Activated CD4-positive, alpha-beta T cell treated with anti-CD3 and anti-CD28 coated beads for 48 hours (primary cell): ENCODE measurements around the gene LDHD.

Experiments used
- DNase-seq: peaks from one replicate; pipeline ENCODE4 v3.0.0-alpha.2; 2020

Gene LDHD

DNA sequence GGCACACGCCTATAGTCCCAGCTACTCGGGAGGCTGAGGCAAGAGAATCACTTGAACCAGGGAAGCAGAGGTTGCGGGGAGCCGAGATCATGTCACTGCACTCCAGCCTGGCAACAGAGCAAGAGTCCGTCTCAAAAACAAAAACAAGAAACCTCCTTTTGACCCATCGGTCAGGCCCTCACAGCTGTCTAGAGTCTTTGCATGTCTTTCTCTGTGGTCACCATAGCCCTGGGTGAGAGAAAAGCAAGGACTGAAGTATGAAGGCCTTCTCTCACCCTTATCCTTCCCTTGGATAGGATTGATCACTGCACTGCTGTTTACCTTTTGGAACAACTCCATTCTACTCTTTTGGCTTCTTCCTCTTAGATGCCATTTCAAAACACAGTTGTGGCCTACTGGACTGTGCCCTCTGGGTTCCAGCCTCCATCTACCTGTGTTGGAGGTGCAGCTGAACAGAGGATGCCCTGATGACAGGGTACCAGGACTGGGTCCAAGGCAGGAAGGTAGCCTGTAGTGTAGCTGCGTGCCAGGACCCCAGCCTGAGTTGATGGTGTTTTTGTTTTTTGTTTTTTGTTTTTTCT lies 37.1 kb downstream of the LDHD start:
- no peak for DNase-seq

DNA sequence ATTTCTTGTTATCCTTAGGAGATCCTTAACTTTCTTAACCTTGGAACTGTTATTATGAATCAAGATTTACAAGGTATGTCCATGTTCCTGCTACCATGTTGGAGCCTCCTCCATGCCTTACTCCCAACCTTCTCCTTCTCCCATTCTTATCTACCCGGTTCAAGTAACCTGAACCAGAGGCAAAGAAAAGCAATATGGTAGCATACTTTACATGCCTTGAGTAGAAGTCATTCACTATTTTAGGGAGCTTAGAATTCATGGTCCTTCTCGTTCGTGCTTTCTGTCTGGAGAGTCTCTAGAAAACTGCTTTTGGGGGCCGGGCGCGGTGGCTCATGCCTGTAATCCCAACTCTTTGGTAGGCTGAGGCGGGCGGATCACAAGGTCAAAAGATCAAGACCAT lies 37.7 kb downstream of the LDHD start:
- no peak for DNase-seq

DNA sequence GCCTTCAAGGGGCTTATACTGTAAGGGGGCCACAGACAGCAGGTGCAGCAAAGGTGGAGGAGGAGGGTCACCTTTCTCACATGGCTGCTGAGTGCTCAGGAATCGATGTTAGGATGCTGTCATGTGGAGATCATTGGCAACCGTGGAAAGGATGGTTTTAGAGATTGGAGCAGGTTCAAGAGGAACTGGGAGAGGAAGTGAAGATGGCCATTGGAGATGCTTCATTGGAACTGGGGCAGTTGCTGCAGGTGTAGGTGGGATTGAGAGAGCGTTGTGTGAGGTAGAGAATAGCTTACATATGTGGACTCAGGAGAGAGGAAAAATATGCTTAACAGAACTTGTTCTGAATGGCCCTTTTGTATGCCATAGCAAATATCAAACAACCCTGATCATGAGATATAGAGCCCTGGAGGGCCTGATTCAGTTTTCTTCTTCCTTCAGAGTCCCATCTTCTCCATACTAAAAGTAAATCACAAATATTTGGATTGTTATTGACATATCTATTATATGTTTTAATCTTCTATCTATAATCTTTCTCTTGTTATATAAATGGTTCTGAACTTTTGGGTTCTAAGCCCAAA lies 40.8 kb downstream of the LDHD start:
- no peak for DNase-seq

DNA sequence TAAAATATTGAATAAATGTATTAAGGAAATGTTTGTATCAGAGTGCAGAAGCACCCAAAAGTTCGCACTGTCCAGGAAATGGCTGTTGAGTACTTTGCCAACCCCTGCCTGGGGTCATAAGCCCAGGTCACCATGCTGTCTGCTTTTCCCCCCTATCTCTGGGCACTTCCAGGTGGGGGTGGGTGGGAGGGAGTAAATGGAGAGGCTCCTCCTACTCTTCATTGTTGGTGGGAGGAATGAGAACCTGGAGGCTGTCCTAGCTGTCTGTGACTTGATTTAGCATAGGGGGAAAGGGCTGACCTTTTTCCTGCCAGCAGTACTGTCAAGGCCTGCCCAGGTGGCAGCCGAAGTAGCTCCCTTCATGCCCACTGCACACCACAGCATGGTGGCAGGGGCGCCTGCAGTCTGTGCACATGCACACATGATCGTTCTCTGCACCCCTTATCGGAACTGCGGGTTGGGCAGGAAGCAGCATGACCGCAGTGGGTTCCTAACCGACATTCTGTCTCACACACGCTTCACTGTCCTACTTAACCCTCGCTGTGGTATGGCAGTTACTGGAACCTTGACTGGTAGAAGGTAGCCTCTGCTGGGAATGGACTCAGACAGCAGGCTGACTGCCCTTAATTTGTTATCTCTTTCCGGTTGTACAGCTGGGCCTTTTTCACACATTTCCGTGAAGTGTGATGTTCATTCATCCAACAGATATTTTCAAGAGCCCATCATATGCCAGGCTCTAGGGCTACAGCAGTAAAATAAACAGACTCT lies 41.5 kb downstream of the LDHD start:
- DNase-seq = peak; percentile 83

DNA sequence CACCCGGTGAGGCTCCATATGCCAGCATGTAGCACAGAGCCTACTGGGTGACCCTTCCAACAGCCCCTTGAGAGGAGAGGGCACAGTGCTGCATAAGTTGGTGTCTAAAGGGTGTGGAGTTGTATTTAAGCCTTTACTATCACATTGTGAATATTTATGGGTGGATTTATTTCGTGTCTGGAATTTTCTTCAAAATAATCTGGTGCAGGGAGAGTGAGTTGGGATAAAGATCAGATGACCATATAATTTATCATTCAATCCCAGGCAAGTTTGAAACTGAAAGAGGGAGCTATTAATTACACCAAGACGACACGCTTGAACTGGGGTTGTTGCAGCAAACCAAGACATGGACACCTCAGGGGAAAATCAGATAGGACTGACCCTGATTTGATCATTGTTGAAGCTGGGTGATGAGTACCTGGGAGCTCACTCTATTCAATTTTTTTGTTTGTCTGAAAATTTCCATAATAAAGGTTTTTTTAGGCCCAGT lies 42.2 kb downstream of the LDHD start:
- DNase-seq = no peak

DNA sequence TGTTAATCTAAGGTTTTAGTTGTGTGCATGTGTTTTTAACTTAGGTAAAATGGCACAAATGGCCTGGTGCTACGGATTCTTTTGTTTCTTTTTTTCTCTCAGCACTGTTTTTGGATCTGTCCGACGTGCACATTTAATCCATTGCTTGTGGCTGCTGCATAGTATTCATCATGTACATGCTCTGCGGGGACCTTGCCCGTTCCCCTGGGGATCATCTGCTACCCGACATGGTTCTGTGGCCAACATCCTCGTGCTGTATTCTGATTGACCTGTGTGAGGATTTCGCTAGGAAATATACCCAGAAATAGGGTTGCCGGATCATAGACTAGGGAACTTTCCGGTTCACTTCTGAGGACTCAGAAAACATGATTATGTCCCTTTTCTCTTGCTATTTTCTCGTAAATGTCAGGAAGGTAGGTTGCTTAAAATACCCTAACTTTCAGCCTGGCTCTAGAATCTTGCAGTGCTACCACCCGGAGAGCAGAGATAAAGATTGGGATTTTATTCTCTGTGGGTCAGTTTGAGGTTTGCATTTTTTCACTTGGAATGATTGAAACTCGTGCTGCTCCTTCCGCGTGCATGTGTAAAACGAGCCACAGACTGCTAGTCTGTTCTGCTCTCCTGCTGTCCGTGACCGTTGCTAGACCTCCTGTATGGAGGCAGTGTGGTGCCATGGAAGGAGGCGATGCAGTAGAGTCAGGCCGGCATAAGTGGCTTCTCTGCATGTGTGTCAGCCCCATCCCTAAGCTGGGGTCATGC lies 42.9 kb downstream of the LDHD start:
- DNase-seq = no peak

DNA sequence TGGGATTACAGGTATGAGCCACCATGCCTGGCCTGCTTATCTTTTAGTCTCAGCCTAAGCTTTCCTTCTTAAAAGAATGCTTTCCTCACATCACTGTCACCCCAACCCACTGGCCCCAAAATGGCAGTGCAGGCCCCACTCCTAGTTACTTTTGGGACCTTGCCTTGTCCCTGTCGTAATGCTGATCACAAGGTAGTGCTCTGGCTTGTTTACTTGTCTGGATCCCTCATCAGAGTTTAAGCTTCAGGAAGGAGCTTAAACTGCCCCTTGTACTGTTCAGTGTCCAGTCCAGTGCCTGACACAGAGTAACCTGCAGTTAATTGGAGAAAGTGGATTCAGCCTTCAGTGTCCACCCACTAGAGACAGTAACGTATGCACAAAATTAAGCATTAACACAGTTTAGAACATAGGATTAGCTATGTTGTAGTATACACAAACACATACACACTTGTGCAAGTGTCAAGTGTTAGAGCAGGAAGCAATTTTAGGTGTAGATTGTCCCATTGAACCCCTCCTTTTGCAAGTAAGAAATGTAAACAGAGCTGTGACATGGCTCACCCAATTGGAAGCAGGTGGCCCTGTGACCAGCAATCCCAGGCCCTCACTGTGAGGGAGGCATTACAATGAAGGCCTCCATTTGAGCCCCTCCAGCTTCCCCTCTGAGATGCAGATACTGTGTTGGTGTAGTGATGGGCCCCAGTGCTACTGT lies 44.2 kb downstream of the LDHD start:
- no peak for DNase-seq

DNA sequence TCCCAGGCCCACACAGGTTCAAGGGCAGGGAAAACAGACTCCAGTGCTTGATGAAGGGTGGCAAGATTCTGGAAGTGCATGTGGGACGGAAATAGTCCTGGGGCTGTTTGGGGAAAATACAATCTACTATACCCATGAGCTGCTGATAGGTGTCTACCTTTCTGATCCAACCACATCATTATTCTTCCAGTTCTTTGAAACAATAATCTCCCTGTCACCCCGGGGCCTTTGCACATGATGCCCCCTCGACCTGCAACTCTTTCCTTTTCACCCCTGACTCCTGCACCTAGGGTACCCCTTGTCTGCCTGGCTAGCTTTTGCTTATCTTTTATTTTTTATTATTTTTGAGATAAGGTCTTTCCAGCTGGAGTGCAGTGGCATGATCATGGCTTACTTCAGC lies 45.0 kb downstream of the LDHD start:
- DNase-seq = no peak

DNA sequence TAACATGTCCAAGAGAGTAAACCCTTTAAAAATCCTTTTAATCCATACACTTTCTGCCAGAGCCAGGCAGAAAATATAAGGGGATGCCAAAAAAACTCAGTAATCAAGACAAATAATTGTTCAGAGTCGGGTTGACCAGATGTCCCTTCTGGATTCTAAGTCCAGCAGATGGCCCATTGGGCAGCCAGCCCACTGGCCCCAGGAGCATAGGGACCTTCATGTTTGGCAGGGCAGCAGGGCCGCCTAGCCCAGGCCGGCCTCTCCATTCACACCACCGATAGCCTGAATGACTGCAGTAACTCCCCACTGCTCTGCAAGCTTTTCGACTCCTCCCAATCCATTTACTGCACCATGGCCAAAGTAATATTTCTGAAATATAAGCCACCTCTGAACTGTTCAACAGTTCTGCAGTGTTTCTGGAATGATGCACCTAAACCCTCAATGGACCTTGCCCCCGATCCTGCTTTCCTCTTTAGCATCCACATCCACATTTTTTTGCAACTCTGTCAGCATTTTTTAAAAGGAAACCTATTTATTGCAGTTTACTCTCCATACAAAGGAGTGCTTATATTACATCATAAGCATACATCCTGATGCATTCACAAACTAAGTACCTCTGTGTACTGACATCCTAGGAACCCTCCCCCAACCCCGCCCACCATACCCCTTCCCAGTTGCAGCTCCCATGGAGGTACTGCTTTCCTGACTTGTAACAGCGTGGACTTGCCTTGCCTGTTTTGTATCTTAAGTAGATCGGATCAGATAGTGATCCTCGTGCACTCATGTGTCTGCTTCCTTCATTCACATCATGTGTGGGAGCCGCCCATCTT lies 46.4 kb downstream of the LDHD start:
- DNase-seq = no peak

DNA sequence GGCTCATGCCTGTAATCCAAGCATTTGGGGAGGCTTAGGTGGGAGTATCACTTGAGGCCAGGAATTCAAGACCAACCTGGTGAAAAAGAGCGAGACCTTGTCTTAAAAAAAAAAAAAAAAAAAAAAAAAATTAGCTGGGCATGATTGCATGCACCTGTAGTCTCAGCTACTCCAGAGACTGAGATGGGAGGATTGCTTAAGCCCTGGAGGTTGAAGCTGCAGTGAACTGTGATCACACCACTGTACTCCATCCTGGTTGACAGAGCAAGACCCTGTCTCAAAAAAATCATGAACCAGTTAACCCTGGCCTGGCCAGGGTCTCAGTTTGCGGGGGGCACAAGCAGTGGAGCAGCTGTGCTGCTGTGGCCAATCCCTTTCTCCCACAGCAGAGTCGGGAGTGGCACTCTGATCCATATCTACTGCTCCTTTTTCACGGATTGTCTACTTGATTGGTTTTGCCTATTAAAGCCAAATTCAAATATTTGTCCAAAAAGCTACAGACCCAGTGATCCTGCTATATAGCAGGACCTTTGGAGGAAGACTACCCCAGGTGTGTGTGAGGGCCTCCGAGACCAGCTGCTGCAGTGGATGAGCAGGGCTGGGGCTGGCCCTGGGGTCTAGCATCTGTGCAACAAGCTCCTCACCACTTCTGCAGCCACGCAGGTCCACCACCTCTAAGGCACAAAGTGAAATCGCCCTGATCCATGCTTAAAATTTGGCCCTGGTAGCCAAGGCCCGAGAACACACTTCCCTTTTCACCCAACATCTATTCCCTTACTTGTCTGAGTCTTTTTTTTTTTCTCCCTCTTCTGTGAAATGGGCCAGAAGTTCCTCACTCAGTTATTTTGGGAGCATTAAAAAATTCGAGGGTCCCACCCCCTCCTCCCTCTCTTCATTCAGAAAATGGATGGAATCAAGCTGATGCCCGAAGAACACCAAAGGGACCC lies 48.2 kb downstream of the LDHD start:
- DNase-seq = no peak

DNA sequence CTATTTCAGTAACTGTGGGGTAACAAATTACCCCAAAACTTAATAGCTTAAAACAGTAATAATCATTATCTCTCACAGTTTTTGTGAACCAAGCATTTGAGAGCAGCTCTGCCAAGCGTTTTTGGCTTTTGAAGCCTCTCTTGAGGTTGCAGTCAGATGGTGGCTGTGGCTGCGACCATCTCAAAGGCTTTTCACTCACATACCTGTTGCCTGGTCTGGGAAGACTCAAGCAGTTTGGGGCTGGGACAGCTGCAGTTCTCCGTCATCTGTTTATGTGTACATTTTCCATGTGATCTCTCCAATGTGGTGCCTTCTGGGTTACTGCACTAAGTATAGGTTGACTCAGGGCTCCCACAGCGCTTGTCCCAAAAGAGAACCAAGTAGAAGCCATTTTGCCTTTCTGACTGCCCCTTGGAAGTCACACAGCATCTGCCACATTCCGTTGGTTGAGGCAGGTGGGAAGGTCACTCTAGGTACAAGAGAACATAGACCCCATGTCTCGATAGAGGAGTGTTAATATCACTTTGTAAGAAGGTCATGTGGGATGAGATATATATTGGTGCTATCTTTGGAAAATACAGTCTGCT lies 49.6 kb downstream of the LDHD start:
- no peak for DNase-seq

DNA sequence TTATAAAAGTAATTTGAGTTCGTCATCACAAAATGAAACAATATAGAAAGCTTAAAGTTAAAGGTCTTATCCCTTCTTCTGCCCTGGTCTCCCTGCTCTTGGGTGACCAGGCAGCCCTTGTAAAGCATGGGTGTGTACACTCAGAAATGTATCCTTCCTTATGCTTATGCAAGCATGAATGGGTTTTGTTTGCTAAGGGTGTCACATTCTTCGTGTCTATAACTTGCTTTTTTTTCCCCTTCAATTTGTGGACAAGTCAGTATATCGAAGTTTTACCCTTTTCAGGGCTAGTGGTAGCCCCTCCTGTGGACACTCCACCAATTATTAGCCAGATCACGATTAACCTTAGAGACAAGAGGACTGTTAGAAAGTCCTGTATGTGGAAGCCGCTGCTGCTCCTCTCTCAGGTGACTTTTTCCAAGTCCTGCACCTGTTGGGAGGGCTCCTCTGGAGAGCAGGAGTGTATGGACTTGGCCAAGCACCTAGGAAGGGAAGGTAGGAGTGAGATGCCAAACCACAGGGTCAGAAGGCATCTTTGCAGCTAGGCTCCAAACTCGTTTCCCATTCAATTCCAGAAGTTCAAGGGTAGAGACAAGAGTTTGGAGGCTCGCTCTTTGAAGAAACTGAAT lies 50.9 kb downstream of the LDHD start:
- DNase-seq = no peak

DNA sequence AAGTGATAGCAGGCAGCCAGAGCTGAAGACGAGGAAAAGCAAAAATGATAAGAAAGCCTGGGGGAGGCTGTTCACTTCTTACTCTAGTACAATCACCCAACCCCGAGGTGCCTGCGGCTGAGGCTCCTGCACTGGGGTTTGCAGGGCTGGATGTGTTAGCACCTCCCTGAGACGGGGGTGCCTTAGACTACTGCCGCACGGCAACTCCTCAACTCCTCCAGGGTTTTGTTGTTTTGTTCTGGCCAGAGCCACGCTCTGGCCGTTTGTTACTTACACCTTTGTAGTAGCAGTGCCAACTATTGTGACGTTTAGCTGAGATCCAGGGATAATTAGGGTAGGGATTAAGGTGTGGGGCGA lies 51.5 kb downstream of the LDHD start:
- peak; percentile 46 for DNase-seq

DNA sequence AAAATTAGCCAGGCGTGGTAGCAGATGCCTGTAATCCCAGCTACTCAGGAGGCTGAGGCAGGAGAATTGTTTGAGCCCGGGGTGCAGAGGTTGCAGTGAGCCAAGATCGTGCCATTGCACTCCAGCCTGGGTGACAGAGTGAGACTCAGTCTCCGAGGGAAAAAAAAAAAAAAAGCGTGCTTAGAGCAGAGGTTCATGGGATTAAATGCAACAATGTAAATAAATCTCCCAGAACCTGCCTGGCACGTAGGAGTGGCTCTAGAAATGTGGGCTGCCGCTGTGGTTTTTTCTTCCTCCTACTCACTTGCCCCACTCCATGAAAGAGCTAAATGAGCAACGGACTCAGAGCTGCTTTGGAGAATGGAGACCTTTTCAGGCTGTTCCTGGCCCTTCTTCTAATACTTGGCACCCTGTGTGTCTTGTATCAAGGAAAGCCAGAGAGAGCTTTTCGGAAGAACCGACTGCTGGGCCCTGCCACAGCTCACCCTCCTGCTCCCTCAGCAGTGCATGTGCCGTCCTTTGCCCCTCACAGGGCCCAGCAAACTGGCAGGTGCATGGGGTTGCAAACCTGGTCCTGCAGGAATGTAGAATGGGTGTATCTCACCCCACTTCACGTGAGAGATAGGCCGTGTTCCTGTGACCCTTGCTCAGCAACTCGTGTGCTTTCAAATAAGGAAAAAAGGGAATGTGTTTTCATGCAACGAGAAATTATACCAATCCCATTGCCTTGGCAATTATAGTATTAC lies 52.0 kb downstream of the LDHD start:
- DNase-seq = no peak

DNA sequence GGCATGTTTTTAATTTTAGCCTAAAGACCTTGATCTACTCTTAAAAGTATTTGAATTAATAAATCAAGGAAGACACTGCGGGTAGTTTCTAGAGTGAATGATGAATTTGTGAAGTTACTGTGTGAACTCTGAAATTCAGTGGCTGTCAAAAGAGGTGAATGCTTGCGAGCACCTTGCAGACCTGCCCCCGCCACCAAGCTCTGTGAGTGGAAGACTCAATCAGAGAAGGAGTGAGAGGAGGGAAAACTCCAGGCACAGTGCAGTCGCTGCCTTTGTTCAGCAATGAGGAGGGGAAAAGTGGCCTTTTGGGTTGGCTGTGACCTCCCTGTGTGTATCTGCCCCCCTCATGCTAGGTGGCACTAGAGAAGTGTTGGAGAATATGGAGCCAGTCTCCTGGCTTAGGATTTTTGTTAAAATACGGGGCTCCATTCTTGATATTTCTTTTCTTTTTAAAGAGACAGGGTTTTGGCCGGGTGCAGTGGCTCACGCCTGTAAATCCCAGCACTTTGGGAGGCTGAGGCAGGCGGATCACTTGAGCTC lies 53.0 kb downstream of the LDHD start:
- no peak for DNase-seq

DNA sequence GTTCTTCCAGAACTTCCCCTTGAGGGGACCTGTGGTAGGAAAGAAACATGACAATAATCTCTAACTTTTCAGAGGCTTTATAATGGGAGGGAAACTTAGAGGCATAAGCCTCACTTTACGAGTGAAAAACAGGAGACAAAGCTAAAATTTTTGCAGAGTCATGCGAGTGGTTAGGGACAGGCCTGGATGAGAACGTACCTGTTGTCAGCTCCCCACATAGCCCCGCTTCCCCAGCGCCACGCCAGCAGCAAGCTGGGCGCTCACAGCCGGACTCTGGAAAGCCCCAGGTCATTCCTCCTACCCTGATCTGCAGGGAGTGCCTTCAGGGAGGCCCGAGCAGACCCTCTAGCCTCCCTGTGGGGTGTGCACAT lies 53.6 kb downstream of the LDHD start:
- DNase-seq = no peak

DNA sequence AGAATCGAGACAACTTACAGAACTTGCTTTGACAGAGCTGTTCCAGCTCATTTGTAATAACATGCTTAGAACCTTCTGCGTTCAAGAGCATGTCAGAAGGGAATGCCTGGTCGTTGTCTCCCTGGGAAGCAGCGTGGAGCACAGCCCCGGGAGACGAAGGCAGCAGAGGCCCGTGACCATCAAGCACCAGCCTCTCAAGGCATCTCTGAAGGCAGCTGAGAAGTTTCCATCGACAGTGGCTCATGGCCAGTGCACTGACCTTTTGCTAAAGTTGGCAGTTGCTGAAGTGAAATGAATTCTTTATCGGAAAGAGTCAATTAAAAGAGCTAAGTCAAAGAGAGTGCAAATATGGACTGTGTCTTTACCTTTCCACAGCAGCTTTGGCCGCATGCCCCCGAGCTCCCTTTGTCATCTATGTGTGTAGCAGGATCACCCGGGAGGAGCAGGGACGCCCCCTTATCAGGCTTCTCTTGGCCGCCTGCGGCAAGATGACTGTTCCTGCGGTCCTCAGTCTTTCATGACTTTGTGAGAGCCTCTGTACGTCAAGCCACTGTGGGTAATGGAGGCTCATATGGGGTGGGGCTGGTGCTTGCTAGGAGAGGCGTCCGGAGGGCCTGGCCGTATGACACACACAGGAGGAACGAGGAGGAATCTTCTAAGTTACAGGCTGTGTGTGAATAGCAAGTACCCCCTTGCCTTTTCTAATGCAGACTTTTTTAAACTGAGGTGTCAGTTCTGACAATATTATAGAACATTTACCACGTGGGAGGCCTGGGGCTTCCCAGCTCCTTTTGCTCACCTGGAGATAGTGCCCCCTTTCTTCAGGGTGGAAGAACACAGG lies 54.2 kb downstream of the LDHD start:
- DNase-seq = no peak
